Small intestine (tissue), 7 donors: ENCODE data around the gene HOTAIR. TPM values are rescaled to one million over a fixed set of nuclear protein-coding genes. Genes with fewer than 3 reads are reported as not detected.

ENCODE experiments used
- DNase-seq, 2 donors: peaks; one replicate each; pipeline versions ENCODE4 v3.0.0 to v3.0.0-alpha.2; 2013
- FAIRE-seq: peaks from 2 replicates; lab custom pipeline; 2012; peaks lifted over from hg19 to GRCh38; lab: Jason Lieb, UNC
- H3K27ac ChIP-seq, 3 donors: one replicate each; pipeline ENCODE4 v1.5.1; 2013; ENCODE audit warnings: low read length in 2 of 3, mild to moderate bottlenecking in 2 of 3, control low read depth in 1 of 3, inconsistent platforms in 1 of 3, low read depth in 1 of 3, moderate library complexity in 1 of 3
- H3K27me3 ChIP-seq, 3 donors: one replicate each; pipeline ENCODE4 v1.6.1; 2013; ENCODE audit warnings: low read length in 3 of 3, inconsistent platforms in 1 of 3; ENCODE audit not compliant: control insufficient read depth in 3 of 3, insufficient read depth in 3 of 3
- H3K36me3 ChIP-seq, 3 donors: one replicate each; pipeline ENCODE4 v1.6.1; 2013; ENCODE audit warnings: low read length in 3 of 3, inconsistent platforms in 1 of 3, low read depth in 1 of 3, mild to moderate bottlenecking in 1 of 3, moderate library complexity in 1 of 3; ENCODE audit not compliant: control insufficient read depth in 3 of 3, insufficient read depth in 2 of 3
- H3K4me1 ChIP-seq, 3 donors: one replicate each; pipeline ENCODE4 v1.6.1; 2013; ENCODE audit warnings: low read length in 2 of 3, inconsistent platforms in 1 of 3, low read depth in 1 of 3, mild to moderate bottlenecking in 1 of 3, moderate library complexity in 1 of 3; ENCODE audit not compliant: control insufficient read depth in 3 of 3, insufficient read depth in 2 of 3
- H3K4me3 ChIP-seq, 3 donors: one replicate each; pipeline ENCODE4 v1.5.1; 2013; ENCODE audit warnings: low read length in 3 of 3, control low read depth in 1 of 3, inconsistent platforms in 1 of 3, low read depth in 1 of 3, mild to moderate bottlenecking in 1 of 3, moderate library complexity in 1 of 3
- H3K9me3 ChIP-seq, 2 donors: one replicate each; pipeline ENCODE4 v1.6.1; 2013; ENCODE audit warnings: low read depth in 1 of 2, low read length in 1 of 2; ENCODE audit not compliant: control insufficient read depth in 2 of 2, insufficient read depth in 1 of 2
- WGBS, 3 donors: extraction: QIAGEN DNeasy Blood & Tissue Kit; methylation state at CpG; one replicate each; pipeline ENCODE4 v1.1.7; 2013; 5-methylcytosine and 5-hydroxymethylcytosine counted together
- polyA plus RNA-seq, 4 donors: library from polyadenylated mRNA; stranded (reverse) in 3 of 4; unstranded in 1 of 4; fragments of 200-250 nt in 3 of 4; fragments of 120-200 nt in 1 of 4; gene quantifications; one replicate each; pipeline versions ENCODE4 v1.2.1 to v1.2.3, GENCODE V29; 2013
- donor health status: healthy with polysubstance abuse.
- donor health status: control.
- donor health status: control.
- donor health status: Bipolar disorder and iron deficiency.
- donor health status: healthy.

Gene HOTAIR
- polyA plus RNA-seq, 4 donors: 0.24 TPM; not detected in 3

GRCh38 chr12:53976172-53976822 is 1.5 kb upstream of the HOTAIR start:
- Histone ChIP-seq H3K27me3 (peaks cover 0 to 88% (median 66%) of the 10 kb centered on the region in 3 donors), H3K27ac (no peak overlapping the region), H3K36me3 (no peaks in the 10 kb centered on the region), H3K4me3 (no peak overlapping the region), H3K4me1 (peaks cover 3 to 36% (median 13%) of the 10 kb centered on the region in 3 donors), H3K9me3 (peaks cover 0 to 16% of the 10 kb centered on the region in 2 donors)
- WGBS, 3 donors: 37 to 72% (median 55%) methylated on average over 21 of the region's 21 CpGs
- no peak for FAIRE-seq
- no peak for DNase-seq

GRCh38 chr12:53975479-53976152 is 862 bp upstream of the HOTAIR start:
- Histone ChIP-seq H3K27me3 (peaks cover 0 to 88% (median 66%) of the 10 kb centered on the region in 3 donors), H3K4me3 (peak overlapping the region in 2 of 3 donors; percentile 14 to 43), H3K4me1 (peaks cover 3 to 36% (median 13%) of the 10 kb centered on the region in 3 donors), H3K27ac (peak overlapping the region in 1 of 3 donors; percentile 27), H3K36me3 (no peaks in the 10 kb centered on the region), H3K9me3 (peaks cover 0 to 16% of the 10 kb centered on the region in 2 donors)
- DNase-seq (peak in 1 of 2 donors; percentile 48), FAIRE-seq (no peak)
- WGBS, 3 donors: 16 to 39% (median 37%) methylated on average over 31 of the region's 31 CpGs

DNA sequence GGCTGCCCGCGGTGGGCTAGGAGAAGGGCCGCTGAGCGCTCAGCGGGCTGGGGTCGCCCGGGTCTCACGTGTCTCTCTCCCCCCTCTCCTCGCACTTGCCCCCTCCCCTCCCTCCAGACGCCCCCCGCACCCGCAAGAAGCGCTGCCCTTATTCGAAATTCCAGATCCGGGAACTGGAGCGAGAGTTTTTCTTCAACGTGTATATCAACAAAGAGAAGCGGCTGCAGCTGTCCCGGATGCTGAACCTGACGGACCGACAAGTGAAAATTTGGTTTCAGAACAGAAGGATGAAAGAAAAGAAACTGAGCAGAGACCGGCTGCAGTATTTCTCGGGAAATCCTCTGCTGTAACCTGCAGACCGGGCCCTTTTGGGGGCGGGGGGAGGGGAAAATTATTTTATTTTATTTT is 314 bp upstream of the HOTAIR start:
- Histone ChIP-seq H3K4me1 (peaks cover 3 to 35% (median 13%) of the 10 kb centered on the region in 3 donors), H3K9me3 (peaks cover 0 to 16% of the 10 kb centered on the region in 2 donors), H3K27me3 (peaks cover under 1 to 90% (median 68%) of the 10 kb centered on the region in 3 donors), H3K4me3 (peak overlapping the region in 2 of 3 donors; percentile 41 to 43), H3K27ac (no peak overlapping the region), H3K36me3 (no peaks in the 10 kb centered on the region)
- FAIRE-seq: no peak
- no peak for DNase-seq
- 5 to 9% (median 7%) methylated on average over 17 to 25 of the region's 25 CpGs for WGBS, 3 donors

- FAIRE-seq (no peak), DNase-seq (peak in 1 of 2 donors; percentile 57)
- H3K27me3 ChIP-seq: peaks cover 5 to 95% (median 73%) of the 10 kb centered on the region in 3 donors
- H3K36me3 ChIP-seq: no peaks in the 10 kb centered on the region
- no peak overlapping the region for H3K27ac ChIP-seq
- peaks cover 0 to 23% (median 13%) of the 10 kb centered on the region in 3 donors for H3K4me1 ChIP-seq
- WGBS, 3 donors: 2 to 8% (median 5%) methylated on average over 71 of the region's 71 CpGs
- peak overlapping the region in 2 of 3 donors; percentile 41 to 43 for H3K4me3 ChIP-seq
- peaks cover 0 to 16% of the 10 kb centered on the region in 2 donors for H3K9me3 ChIP-seq
Measured at GRCh38 chr12:53973236-53974042, 1.3 kb downstream of the HOTAIR start.

GRCh38 chr12:53972722-53973235 is 2.0 kb downstream of the HOTAIR start, which contains the start of gene HOXC11:
TSS of gene HOXC11 (plus strand) at chr12:53973126. CDS start at chr12:53973242, 116 bp downstream.
- WGBS, 3 donors: 6 to 10% (median 6%) methylated on average over 21 of the region's 21 CpGs
- DNase-seq (no peak), FAIRE-seq (no peak)
- Histone ChIP-seq H3K27ac (no peak within 1 kb of the TSS), H3K4me3 (peak within 1 kb of the TSS in 2 of 3 donors; percentile 41 to 43), H3K27me3 (peaks cover 5 to 96% (median 75%) of the 10 kb centered on the region in 3 donors), H3K4me1 (peaks cover 0 to 20% (median 13%) of the 10 kb centered on the region in 3 donors), H3K9me3 (peaks cover 0 to 16% of the 10 kb centered on the region in 2 donors), H3K36me3 (no peaks in the 10 kb centered on the region)

GRCh38 chr12:53972152-53972702 is 2.5 kb downstream of the HOTAIR start:
- Histone ChIP-seq H3K36me3 (no peaks in the 10 kb centered on the region), H3K27ac (no peak overlapping the region), H3K27me3 (peaks cover 5 to 98% (median 81%) of the 10 kb centered on the region in 3 donors), H3K4me3 (no peak overlapping the region), H3K4me1 (peaks cover 0 to 15% (median 13%) of the 10 kb centered on the region in 3 donors), H3K9me3 (peaks cover 0 to 16% of the 10 kb centered on the region in 2 donors)
- no peak for FAIRE-seq
- no peak for DNase-seq
- WGBS, 3 donors: 22 to 27% (median 26%) methylated on average over 9 of the region's 9 CpGs

- FAIRE-seq: no peak
- peaks cover 5 to 100% (median 82%) of the 10 kb centered on the region in 3 donors for H3K27me3 ChIP-seq
Measured at GRCh38 chr12:53971686-53972085, 3.1 kb downstream of the HOTAIR start.

More at GRCh38 chr12:53971686-53972085, 3.1 kb downstream of the HOTAIR start:
- Histone ChIP-seq H3K27ac (no peak overlapping the region), H3K4me1 (peaks cover 0 to 15% (median 13%) of the 10 kb centered on the region in 3 donors), H3K36me3 (no peaks in the 10 kb centered on the region), H3K4me3 (no peak overlapping the region), H3K9me3 (peaks cover 0 to 14% of the 10 kb centered on the region in 2 donors)
- no peak for DNase-seq
- 33 to 60% (median 42%) methylated on average over 1 to 2 of the region's 2 CpGs for WGBS, 3 donors
